Ovary (tissue), 3 donors: Measurements from ENCODE around the gene OLFM1.

ENCODE experiments used
- CTCF ChIP-seq, 3 donors: fragments of 450-650 bp in 2 of 3; fragments of 200-600 bp in 1 of 3; IDR thresholded peaks; one replicate each; pipeline versions ENCODE4 v1.5.1 to v1.8.0; 2016 to 2022; ENCODE audit warnings: antibody characterized with exemption in 3 of 3, mild to moderate bottlenecking in 1 of 3
- EP300 ChIP-seq: sonication (generic); formaldehyde crosslinking; IDR thresholded peaks from one replicate; pipeline ENCODE4 v1.6.1; 2017; ENCODE audit warnings: antibody characterized with exemption
- POLR2A ChIP-seq: fragments of 450-650 bp; IDR thresholded peaks from one replicate; pipeline ENCODE4 v1.6.1; 2017; ENCODE audit warnings: antibody characterized with exemption, mild to moderate bottlenecking, moderate library complexity
- donor health status: DM: no; HTN: no; CAD: no.

GRCh38 chr9:135123773-135124134 lies 36.3 kb downstream of the OLFM1 start:
- TF ChIP-seq POLR2A, result no peak
- TF ChIP-seq CTCF (IDR thresholded peaks at IDR 0.05), result no peak
- TF ChIP-seq EP300, result no peak
